ENCODE data around the gene ADAM33. TPM values are rescaled to one million over a fixed set of nuclear protein-coding genes. Genes with fewer than 3 reads are reported as not detected.

Gene ADAM33
- total RNA-seq, 2 donors from 2014 or later = not detected

DNA sequence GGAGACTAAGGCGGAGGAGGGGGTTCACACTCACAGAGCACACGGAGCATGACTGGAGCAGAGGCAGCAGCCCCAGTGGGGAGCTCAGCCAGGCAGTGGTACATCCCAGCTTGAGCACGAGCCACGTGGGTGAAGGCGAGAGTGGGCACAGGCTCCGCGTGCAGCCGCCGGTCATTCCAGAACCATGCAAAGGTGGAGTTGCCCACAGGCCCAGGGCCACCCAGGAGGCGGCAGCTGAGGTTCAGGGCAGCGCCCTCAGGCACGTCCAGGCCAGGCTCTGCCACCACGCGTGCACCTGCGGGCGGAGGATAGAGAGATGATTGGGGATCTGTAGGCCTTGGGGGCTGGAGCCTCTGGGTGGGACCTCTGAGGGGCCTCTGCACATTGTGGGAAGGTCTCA lies 9.5 kb upstream of the ADAM33 start:
- H3K4me3 Mint-ChIP-seq = no peak overlapping the region
- ATAC-seq (replicated peaks in 1 of 2) (no peak), DNase-seq (no peak)
- peaks cover 18% of the 10 kb centered on the region for H3K27me3 Mint-ChIP-seq (ENCODE audit: low read depth)
- H3K36me3 Mint-ChIP-seq (ENCODE audit: insufficient read depth in 2 of 2) = no peaks in the 10 kb centered on the region
- H3K9me3 Mint-ChIP-seq = no peaks in the 10 kb centered on the region
- H3K4me1 Mint-ChIP-seq (ENCODE audit: low read depth) = no peaks in the 10 kb centered on the region
- no peak overlapping the region for H3K27ac Mint-ChIP-seq

- Mint-ChIP-seq H3K9me3 (no peaks in the 10 kb centered on the region), H3K27ac (no peak overlapping the region), H3K27me3 (ENCODE audit: low read depth) (peaks cover 21% of the 10 kb centered on the region), H3K4me1 (ENCODE audit: low read depth) (no peaks in the 10 kb centered on the region), H3K36me3 (ENCODE audit: insufficient read depth in 2 of 2) (no peaks in the 10 kb centered on the region), H3K4me3 (no peak overlapping the region)
- no peak for DNase-seq
- ATAC-seq (replicated peaks in 1 of 2) = no peak
These were observed 8.6 kb upstream of the ADAM33 start for GRCh38 chr20:3690413-3690812.

- H3K36me3 Mint-ChIP-seq (ENCODE audit: insufficient read depth in 2 of 2) = no peaks in the 10 kb centered on the region
- no peak for ATAC-seq (replicated peaks in 1 of 2)
- peaks cover 26% of the 10 kb centered on the region for H3K27me3 Mint-ChIP-seq (ENCODE audit: low read depth)
- no peak for DNase-seq
- H3K4me1 Mint-ChIP-seq (ENCODE audit: low read depth) = no peaks in the 10 kb centered on the region
- H3K4me3 Mint-ChIP-seq = no peak overlapping the region
- no peaks in the 10 kb centered on the region for H3K9me3 Mint-ChIP-seq
- no peak overlapping the region for H3K27ac Mint-ChIP-seq
These were observed 8.2 kb upstream of the ADAM33 start for GRCh38 chr20:3689978-3690377.

- DNase-seq = no peak
- Mint-ChIP-seq H3K9me3 (no peaks in the 10 kb centered on the region), H3K27me3 (ENCODE audit: low read depth) (peaks cover 45% of the 10 kb centered on the region), H3K27ac (no peak overlapping the region), H3K36me3 (ENCODE audit: insufficient read depth in 2 of 2) (no peaks in the 10 kb centered on the region), H3K4me3 (no peak overlapping the region), H3K4me1 (ENCODE audit: low read depth) (no peaks in the 10 kb centered on the region)
- ATAC-seq (replicated peaks in 1 of 2) = no peak
These were observed 5.8 kb upstream of the ADAM33 start for GRCh38 chr20:3687655-3688054.

DNA sequence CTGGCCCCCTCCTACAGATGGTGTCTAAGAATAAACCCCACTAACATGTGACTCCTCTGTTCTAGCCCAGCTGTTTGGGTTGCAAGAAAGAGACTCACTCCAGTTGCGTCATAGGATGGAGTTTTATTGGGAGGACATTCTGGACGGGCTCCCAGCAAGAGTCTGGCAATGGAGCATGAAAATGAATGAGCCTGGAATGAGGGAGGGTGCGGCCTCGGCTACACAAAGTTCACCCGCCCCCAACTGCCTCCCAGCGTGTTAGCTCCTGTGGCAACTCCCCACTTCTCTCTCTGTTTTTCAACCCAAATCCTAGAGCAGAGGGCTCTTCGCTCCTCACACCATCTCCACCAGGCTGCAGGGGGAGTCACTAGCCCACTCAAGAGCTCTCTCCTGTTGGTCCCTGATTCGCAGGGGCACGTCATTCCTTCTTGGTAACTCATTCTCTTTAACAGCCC lies 5.1 kb upstream of the ADAM33 start:
- H3K36me3 Mint-ChIP-seq (ENCODE audit: insufficient read depth in 2 of 2) = no peaks in the 10 kb centered on the region

GRCh38 chr20:3686421-3686820 lies 4.6 kb upstream of the ADAM33 start:
- Mint-ChIP-seq H3K4me3 (no peak overlapping the region), H3K4me1 (ENCODE audit: low read depth) (no peaks in the 10 kb centered on the region), H3K27ac (no peak overlapping the region), H3K36me3 (ENCODE audit: insufficient read depth in 2 of 2) (no peaks in the 10 kb centered on the region), H3K27me3 (ENCODE audit: low read depth) (peaks cover 51% of the 10 kb centered on the region), H3K9me3 (no peaks in the 10 kb centered on the region)
- ATAC-seq (replicated peaks in 1 of 2) = no peak
- DNase-seq = no peak

More for the DNA sequence above, 5.1 kb upstream of the ADAM33 start:
- Mint-ChIP-seq H3K27me3 (ENCODE audit: low read depth) (peaks cover 50% of the 10 kb centered on the region), H3K4me3 (no peak overlapping the region), H3K4me1 (ENCODE audit: low read depth) (no peaks in the 10 kb centered on the region), H3K9me3 (no peaks in the 10 kb centered on the region), H3K27ac (no peak overlapping the region)
- DNase-seq (no peak), ATAC-seq (replicated peaks in 1 of 2) (no peak)

DNA sequence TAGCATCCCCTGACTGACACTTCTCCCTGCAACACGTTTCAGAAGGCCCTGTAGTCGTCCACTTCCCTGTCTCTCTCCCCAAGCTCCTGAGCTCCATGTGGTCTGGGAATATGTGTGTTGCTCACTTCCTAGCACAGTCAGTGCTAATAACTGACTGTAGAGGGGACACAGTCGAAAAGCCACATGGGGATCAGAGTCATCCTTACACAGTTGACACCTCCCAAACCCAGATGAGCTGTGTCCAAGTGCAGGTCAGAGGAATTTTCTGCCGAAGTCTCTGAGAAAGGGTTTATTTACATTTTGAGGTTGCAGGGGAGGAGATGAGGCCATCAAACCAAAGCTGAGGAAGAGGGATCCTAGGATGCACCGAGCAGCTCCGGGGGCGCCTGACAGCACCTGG lies 3.5 kb upstream of the ADAM33 start:
- Mint-ChIP-seq H3K27me3 (ENCODE audit: low read depth) (peaks cover 61% of the 10 kb centered on the region), H3K9me3 (no peaks in the 10 kb centered on the region), H3K27ac (no peak overlapping the region), H3K4me3 (no peak overlapping the region), H3K36me3 (ENCODE audit: insufficient read depth in 2 of 2) (no peaks in the 10 kb centered on the region), H3K4me1 (ENCODE audit: low read depth) (no peaks in the 10 kb centered on the region)
- ATAC-seq (replicated peaks in 1 of 2) (no peak), DNase-seq (no peak)

GRCh38 chr20:3681352-3681930 lies 369 bp downstream of the ADAM33 start:
- H3K9me3 Mint-ChIP-seq = no peaks in the 10 kb centered on the region
- H3K4me3 Mint-ChIP-seq = peak overlapping the region in 1 of 2 donors; percentile 7
- no peaks in the 10 kb centered on the region for H3K36me3 Mint-ChIP-seq (ENCODE audit: insufficient read depth in 2 of 2)
- peaks cover 71% of the 10 kb centered on the region for H3K27me3 Mint-ChIP-seq (ENCODE audit: low read depth)
- no peak overlapping the region for H3K27ac Mint-ChIP-seq
- DNase-seq (no peak), ATAC-seq (replicated peaks in 1 of 2) (no peak)
- H3K4me1 Mint-ChIP-seq (ENCODE audit: low read depth) = peaks cover 4% of the 10 kb centered on the region

GRCh38 chr20:3680701-3681351 lies 984 bp downstream of the ADAM33 start:
- H3K9me3 Mint-ChIP-seq = no peaks in the 10 kb centered on the region
- DNase-seq = no peak
- ATAC-seq (replicated peaks in 1 of 2) = no peak
- no peak overlapping the region for H3K27ac Mint-ChIP-seq
- H3K36me3 Mint-ChIP-seq (ENCODE audit: insufficient read depth in 2 of 2) = no peaks in the 10 kb centered on the region
- no peak overlapping the region for H3K4me3 Mint-ChIP-seq
- peaks cover 5% of the 10 kb centered on the region for H3K4me1 Mint-ChIP-seq (ENCODE audit: low read depth)
- peaks cover 74% of the 10 kb centered on the region for H3K27me3 Mint-ChIP-seq (ENCODE audit: low read depth)

DNA sequence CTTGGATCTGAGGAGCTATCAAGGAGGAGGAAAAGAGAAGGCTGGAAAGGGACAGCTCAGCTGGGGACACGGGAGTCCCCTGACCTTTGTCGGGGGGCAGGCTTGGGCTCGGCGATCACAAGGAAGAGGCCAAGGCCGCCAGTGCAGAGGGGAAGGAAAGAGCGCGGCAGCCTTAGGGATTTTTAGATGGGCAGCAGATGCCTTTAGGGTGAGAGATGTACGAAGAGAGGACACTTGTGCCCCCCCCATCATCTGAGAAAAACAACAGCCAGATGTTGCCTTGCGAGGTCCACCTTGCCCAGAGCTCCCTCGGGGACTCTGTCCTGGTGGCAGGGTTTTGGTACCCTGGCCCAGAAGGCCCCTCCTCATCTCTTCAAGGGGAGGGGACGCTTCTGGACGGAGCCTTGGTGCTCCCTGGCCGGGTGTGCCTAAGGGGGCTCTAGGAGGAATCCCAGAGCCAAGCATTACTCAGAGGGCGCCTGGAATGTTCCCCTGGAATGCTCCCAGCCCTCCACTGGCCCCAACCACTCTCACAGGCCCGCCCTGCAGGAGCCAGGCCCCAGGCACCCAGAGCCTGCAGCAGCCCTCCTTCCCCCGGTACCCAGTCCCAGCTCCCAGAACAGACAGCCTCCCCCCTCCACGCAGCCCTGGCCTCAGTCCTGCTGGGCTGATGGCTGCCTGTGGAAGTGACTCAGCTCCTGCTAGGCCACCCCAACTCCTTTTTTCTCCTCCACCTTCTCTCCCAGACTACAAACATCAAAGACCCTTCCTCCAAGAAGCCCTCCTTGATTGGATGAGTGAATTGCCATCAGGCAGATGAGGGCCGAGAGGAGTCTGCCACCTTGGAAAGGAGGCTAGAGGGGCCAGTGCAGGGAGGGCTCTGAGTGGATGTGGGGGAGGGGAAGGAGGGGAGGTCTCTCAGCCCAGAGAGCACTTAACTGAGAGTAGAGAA lies 1.8 kb downstream of the ADAM33 start:
- Mint-ChIP-seq H3K27me3 (ENCODE audit: low read depth) (peaks cover 76% of the 10 kb centered on the region), H3K4me3 (no peak overlapping the region), H3K9me3 (no peaks in the 10 kb centered on the region), H3K27ac (no peak overlapping the region), H3K4me1 (ENCODE audit: low read depth) (peaks cover 5% of the 10 kb centered on the region), H3K36me3 (ENCODE audit: insufficient read depth in 2 of 2) (no peaks in the 10 kb centered on the region)
- no peak for DNase-seq
- no peak for ATAC-seq (replicated peaks in 1 of 2)

GRCh38 chr20:3678856-3679720 lies 2.7 kb downstream of the ADAM33 start:
- H3K4me1 Mint-ChIP-seq (ENCODE audit: low read depth) = peaks cover 5% of the 10 kb centered on the region
- ATAC-seq (replicated peaks in 1 of 2) (no peak), DNase-seq (no peak)
- H3K27ac Mint-ChIP-seq = no peak overlapping the region
- peaks cover 78% of the 10 kb centered on the region for H3K27me3 Mint-ChIP-seq (ENCODE audit: low read depth)
- no peak overlapping the region for H3K4me3 Mint-ChIP-seq
- H3K9me3 Mint-ChIP-seq = no peaks in the 10 kb centered on the region
- no peaks in the 10 kb centered on the region for H3K36me3 Mint-ChIP-seq (ENCODE audit: insufficient read depth in 2 of 2)

- no peak overlapping the region for H3K27ac Mint-ChIP-seq
- H3K4me3 Mint-ChIP-seq = no peak overlapping the region
- no peaks in the 10 kb centered on the region for H3K9me3 Mint-ChIP-seq
- peaks cover 73% of the 10 kb centered on the region for H3K27me3 Mint-ChIP-seq (ENCODE audit: low read depth)
- ATAC-seq (replicated peaks in 1 of 2) (no peak), DNase-seq (no peak)
- peaks cover 5% of the 10 kb centered on the region for H3K4me1 Mint-ChIP-seq (ENCODE audit: low read depth)
- H3K36me3 Mint-ChIP-seq (ENCODE audit: insufficient read depth in 2 of 2) = no peaks in the 10 kb centered on the region
These were observed 3.6 kb downstream of the ADAM33 start for GRCh38 chr20:3678198-3678597.
